Gastroesophageal sphincter (tissue), 4 donors: ENCODE results near the gene EBF4. TPM values are rescaled to one million over a fixed set of nuclear protein-coding genes. Genes with fewer than 3 reads are reported as not detected.

Experiments used
- ATAC-seq: fragments of 150-250 bp; one replicate; pipeline ENCODE4 v1.9.1; 2016; ENCODE audit warnings: mild to moderate bottlenecking, moderate library complexity
- H3K27ac ChIP-seq, 4 donors: fragments of 200-600 bp; sonication (generic) in 3 of 4; 1 replicate in 3 of 4; 2 replicates in 1 of 4; pipeline ENCODE4 v1.5.1; 2016 to 2019
- H3K27me3 ChIP-seq: fragments of 200-600 bp; sonication (generic); one replicate; pipeline ENCODE4 v1.5.1; 2019
- H3K36me3 ChIP-seq, 2 donors: fragments of 200-600 bp; sonication (generic); one replicate each; pipeline ENCODE4 v1.5.1; 2019; ENCODE audit warnings: control low read depth in 1 of 2
- H3K4me1 ChIP-seq, 3 donors: fragments of 200-600 bp; sonication (generic); 1 replicate in 2 of 3; 2 replicates in 1 of 3; pipeline ENCODE4 v1.5.1; 2016 to 2019; ENCODE audit warnings: control low read depth in 2 of 3
- H3K4me3 ChIP-seq, 2 donors: fragments of 200-600 bp; sonication (generic); one replicate each; pipeline ENCODE4 v1.5.1; 2019; ENCODE audit warnings: mild to moderate bottlenecking in 1 of 2, moderate library complexity in 1 of 2
- H3K9me3 ChIP-seq, 3 donors: fragments of 200-600 bp; sonication (generic); one replicate each; pipeline ENCODE4 v1.5.1; 2017 to 2019; ENCODE audit warnings: control low read depth in 2 of 3
- EP300 ChIP-seq: sonication (generic); formaldehyde crosslinking; IDR thresholded peaks from one replicate; pipeline ENCODE4 v1.6.1; 2017; ENCODE audit warnings: antibody characterized with exemption, mild to moderate bottlenecking
- POLR2A ChIP-seq, 2 donors: fragments of 450-650 bp; IDR thresholded peaks; one replicate each; pipeline ENCODE4 v1.6.1; 2017; ENCODE audit warnings: antibody characterized with exemption in 2 of 2, mild to moderate bottlenecking in 2 of 2, moderate library complexity in 1 of 2
- POLR2AphosphoS5 ChIP-seq: sonication (generic); formaldehyde crosslinking; IDR thresholded peaks from one replicate; pipeline ENCODE4 v1.6.1; 2017; ENCODE audit warnings: antibody characterized with exemption
- WGBS, 2 donors: methylation state at CpG; one replicate each; pipeline ENCODE4 v1.1.5; 2018; ENCODE audit warnings: low coverage in 1 of 2; 5-methylcytosine and 5-hydroxymethylcytosine counted together
- total RNA-seq, 4 donors: library from RNA; depleted of rRNA; stranded (reverse); fragments of >200 nt; gene quantifications; one replicate each; pipeline ENCODE4 v1.1.0, GENCODE V29; 2016
- TF ChIP-seq, protein P1 (sequence below), 4 experiments: fragments of 200-600 bp in 2 of 4; fragments of 450-650 bp in 2 of 4; sonication (generic) in 1 of 4; IDR thresholded peaks; one replicate each; pipeline ENCODE4 v1.5.1; 2017 to 2019; ENCODE audit warnings: antibody characterized with exemption in 4 of 4, mild to moderate bottlenecking in 2 of 4, moderate library complexity in 2 of 4

The EBF4 gene
- total RNA-seq, 4 donors from 2014 or later: 14.5 to 36.6 (median 19.6) TPM

DNA sequence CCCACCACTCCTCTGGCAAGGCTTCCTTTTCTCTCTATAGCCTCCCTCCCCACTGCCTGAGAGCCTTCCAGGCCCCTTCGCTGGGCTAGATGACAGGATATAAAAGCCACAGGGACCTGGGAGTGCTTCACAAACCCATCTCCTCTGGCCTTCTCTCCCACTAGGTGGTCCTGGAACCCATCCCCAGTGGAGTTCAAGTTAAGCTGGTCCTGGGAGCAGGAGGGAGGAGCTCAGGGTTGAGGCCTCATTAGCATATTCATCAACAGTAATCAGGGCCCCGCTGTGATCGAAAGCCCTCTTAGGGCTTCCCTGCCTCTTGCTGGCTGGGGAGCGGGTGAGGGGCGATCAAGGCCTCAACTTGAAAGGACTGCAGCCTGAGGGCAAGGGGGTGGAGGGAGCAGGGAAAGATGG, 9.1 kb downstream of the EBF4 start:
- H3K36me3 ChIP-seq: peaks cover 0 to 16% of the 10 kb centered on the region in 2 donors
- H3K4me3 ChIP-seq: no peak overlapping the region
- H3K27me3 ChIP-seq: no peaks in the 10 kb centered on the region
- H3K9me3 ChIP-seq: no peaks in the 10 kb centered on the region
- TF ChIP-seq POLR2AphosphoS5: no peak
- TF ChIP-seq, protein P1, sequence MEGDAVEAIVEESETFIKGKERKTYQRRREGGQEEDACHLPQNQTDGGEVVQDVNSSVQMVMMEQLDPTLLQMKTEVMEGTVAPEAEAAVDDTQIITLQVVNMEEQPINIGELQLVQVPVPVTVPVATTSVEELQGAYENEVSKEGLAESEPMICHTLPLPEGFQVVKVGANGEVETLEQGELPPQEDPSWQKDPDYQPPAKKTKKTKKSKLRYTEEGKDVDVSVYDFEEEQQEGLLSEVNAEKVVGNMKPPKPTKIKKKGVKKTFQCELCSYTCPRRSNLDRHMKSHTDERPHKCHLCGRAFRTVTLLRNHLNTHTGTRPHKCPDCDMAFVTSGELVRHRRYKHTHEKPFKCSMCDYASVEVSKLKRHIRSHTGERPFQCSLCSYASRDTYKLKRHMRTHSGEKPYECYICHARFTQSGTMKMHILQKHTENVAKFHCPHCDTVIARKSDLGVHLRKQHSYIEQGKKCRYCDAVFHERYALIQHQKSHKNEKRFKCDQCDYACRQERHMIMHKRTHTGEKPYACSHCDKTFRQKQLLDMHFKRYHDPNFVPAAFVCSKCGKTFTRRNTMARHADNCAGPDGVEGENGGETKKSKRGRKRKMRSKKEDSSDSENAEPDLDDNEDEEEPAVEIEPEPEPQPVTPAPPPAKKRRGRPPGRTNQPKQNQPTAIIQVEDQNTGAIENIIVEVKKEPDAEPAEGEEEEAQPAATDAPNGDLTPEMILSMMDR (IDR thresholded peaks at IDR 0.05): no peak
- no peak for TF ChIP-seq EP300
- no peak for TF ChIP-seq POLR2A (IDR thresholded peaks at IDR 0.05)
- ATAC-seq: no peak
- H3K27ac ChIP-seq: no peak overlapping the region
- H3K4me1 ChIP-seq: no peaks in the 10 kb centered on the region
- no CpG with 5 or more reads among the region's 5 CpGs for WGBS, 2 donors

DNA sequence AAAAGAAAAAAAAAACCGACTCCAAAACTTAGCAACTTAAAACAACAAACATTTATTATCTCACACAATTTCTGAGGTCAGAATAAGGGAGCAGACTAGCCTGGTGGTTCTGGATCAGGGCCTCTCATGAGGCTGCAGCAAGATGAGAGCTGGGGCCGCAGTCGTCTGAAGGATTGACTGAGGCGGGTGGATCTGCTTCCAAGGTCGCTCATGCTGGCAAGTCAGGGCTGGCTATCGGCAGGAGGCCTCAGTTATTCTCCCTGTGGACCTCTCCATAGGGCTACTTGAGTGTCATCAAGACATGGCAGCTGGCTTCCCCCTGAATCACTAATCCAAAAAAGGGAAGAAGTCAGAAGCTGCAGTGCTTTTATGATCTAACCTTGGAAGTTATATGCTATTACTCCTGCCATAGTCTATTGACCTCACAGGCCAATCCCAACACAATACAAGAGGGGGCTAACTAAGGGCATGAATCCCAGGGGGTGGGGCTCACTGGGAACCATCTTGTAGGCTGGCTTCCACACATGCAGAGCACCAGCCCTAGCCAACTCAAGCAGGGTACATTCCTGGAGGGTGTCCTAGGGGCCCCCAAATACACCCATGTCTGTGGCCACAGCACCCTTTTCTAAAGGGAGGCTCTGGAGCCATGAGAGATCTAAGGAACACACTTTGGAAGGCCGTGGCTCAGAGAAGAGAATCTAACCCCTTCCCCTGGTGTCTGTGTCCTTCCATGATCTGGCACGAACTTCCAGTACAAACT, 11.3 kb downstream of the EBF4 start:
- ATAC-seq: no peak
- no peak overlapping the region for H3K4me3 ChIP-seq
- H3K27me3 ChIP-seq: no peaks in the 10 kb centered on the region
- TF ChIP-seq, protein P1 (IDR thresholded peaks at IDR 0.05): no peak
- TF ChIP-seq EP300 (no peak), POLR2A (IDR thresholded peaks at IDR 0.05) (no peak), POLR2AphosphoS5 (no peak)
- no peaks in the 10 kb centered on the region for H3K9me3 ChIP-seq
- WGBS, 2 donors: 81 to 91% methylated on average over 3 to 7 of the region's 8 CpGs
- H3K4me1 ChIP-seq: no peaks in the 10 kb centered on the region
- H3K36me3 ChIP-seq: peaks cover 0 to 26% of the 10 kb centered on the region in 2 donors
- no peak overlapping the region for H3K27ac ChIP-seq

DNA sequence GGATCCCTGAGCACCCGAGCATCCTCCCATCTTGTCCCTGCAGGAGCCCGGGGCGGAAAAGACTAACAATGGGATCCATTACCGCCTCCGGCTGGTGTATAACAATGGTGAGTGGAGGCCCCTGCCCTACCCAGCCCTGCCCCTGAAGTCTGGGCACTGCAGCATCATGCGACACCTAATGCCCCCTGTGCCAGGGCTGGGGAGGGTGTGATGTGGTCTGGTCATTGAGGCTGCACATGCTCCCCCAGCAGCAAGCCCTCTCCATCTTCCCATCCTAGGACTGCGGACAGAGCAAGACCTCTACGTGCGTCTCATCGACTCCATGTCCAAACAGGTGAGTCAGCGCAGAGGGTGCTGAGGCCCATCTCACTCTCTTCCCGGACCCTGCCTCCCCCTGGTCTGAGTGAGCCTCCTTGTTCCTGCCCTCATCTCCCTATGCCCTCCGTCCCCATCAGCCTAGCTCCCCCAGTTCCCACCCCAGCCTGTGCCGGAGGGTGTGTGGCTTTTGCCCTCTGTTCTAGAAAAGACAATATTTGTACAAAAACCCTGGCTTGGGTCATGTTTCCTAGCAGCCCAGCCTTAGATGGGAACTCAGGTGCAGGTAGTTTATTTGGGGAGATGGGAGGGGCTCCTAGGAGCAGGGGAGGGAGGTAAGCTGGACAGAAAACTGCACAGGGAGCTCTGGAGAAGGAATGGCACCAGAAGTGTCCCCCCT, 13.5 kb downstream of the EBF4 start:
- Histone ChIP-seq H3K9me3 (no peaks in the 10 kb centered on the region), H3K36me3 (peaks cover 0 to 31% of the 10 kb centered on the region in 2 donors), H3K27ac (no peak overlapping the region), H3K4me3 (no peak overlapping the region), H3K27me3 (no peaks in the 10 kb centered on the region), H3K4me1 (no peaks in the 10 kb centered on the region)
- ATAC-seq: no peak
- WGBS, 2 donors: 88% methylated on average over 8 of the region's 14 CpGs; no CpG with 5 or more reads in 1 of the 2 donors
- TF ChIP-seq POLR2AphosphoS5 (no peak), POLR2A (IDR thresholded peaks at IDR 0.05) (no peak), EP300 (no peak)
- TF ChIP-seq, protein P1 (IDR thresholded peaks at IDR 0.05): no peak

DNA sequence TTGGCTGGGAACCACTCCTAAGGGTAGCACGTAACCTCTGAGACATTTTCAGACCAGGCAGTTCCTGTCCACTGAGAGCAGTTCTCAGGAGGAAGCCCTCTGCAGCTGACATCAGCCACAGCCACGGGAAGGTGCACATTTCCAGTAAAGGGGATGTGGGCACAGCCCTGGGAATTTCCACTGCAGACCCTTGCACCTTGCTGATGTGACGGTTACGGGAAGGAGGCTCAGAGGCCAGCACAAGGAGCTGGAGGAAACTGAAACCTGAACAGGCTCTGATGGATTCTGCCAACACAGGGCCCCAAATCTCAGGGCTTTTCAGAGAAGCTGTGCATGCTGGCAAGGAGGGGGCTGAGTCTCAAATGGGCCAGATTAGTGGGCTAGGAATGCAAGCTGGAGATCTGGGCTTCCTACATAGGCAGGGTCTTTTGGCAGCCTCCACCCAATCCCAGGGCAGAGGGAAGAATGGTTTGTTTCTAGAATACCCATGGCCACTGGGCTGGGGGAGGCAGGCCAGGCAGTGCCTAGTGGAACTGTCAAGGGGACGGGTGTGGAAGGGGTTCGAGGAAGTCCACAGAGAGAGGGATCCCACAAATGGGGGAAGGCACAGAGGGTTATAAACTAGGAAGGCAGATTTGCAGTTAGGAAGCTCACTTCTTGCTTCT, 14.2 kb downstream of the EBF4 start:
- 88 to 90% methylated on average over 3 to 5 of the region's 6 CpGs for WGBS, 2 donors
- ATAC-seq: no peak
- TF ChIP-seq POLR2A (IDR thresholded peaks at IDR 0.05): no peak
- TF ChIP-seq, protein P1 (IDR thresholded peaks at IDR 0.05): no peak
- TF ChIP-seq POLR2AphosphoS5: no peak
- TF ChIP-seq EP300: no peak

More for the DNA sequence above, 14.2 kb downstream of the EBF4 start:
- H3K4me1 ChIP-seq: no peaks in the 10 kb centered on the region
- H3K9me3 ChIP-seq: no peaks in the 10 kb centered on the region
- H3K27ac ChIP-seq: no peak overlapping the region
- no peak overlapping the region for H3K4me3 ChIP-seq
- H3K36me3 ChIP-seq: peaks cover 0 to 31% of the 10 kb centered on the region in 2 donors
- no peaks in the 10 kb centered on the region for H3K27me3 ChIP-seq
